ENCODE results near the gene B3GNT2.
"Not testable (repeated sequence)": the region's sequence is repeated elsewhere in the genome, so short reads cannot be mapped to it uniquely, and the experiment has no call there.

B3GNT2 gene

GRCh38 chr2:62234755-62235655 lies 39.1 kb downstream of the B3GNT2 start:
- no peak for DNase-seq (ENCODE audit: low read depth in 2 of 3, low spot score in 1 of 3)

- no peak for DNase-seq (ENCODE audit: low read depth in 2 of 3, low spot score in 1 of 3)
Observed at GRCh38 chr2:62236499-62236898, 40.6 kb downstream of the B3GNT2 start.

GRCh38 chr2:62238236-62238635 lies 42.3 kb downstream of the B3GNT2 start:
- DNase-seq (ENCODE audit: low read depth in 2 of 3, low spot score in 1 of 3), result no peak

- DNase-seq (ENCODE audit: low read depth in 2 of 3, low spot score in 1 of 3), result no peak
Observed at GRCh38 chr2:62240546-62240945, 44.6 kb downstream of the B3GNT2 start.

GRCh38 chr2:62243983-62244382 lies 48.1 kb downstream of the B3GNT2 start:
- DNase-seq (ENCODE audit: low read depth in 2 of 3, low spot score in 1 of 3), result no peak

GRCh38 chr2:62248226-62248625 lies 52.3 kb downstream of the B3GNT2 start:
- DNase-seq (ENCODE audit: low read depth in 2 of 3, low spot score in 1 of 3), result no peak

- DNase-seq (ENCODE audit: low read depth in 2 of 3, low spot score in 1 of 3), result no peak
Observed at GRCh38 chr2:62250239-62250638, 54.3 kb downstream of the B3GNT2 start.

- DNase-seq (ENCODE audit: low read depth in 2 of 3, low spot score in 1 of 3), result no peak
Observed at GRCh38 chr2:62254424-62255266, 58.7 kb downstream of the B3GNT2 start.

- DNase-seq (ENCODE audit: low read depth in 2 of 3, low spot score in 1 of 3), result no peak
Observed at GRCh38 chr2:62257466-62257865, 61.6 kb downstream of the B3GNT2 start.

- no peak for DNase-seq (ENCODE audit: low read depth in 2 of 3, low spot score in 1 of 3)
Observed at GRCh38 chr2:62263076-62263715, 67.3 kb downstream of the B3GNT2 start.

- DNase-seq (ENCODE audit: low read depth in 2 of 3, low spot score in 1 of 3), result no peak
Observed at GRCh38 chr2:62264186-62264585, 68.3 kb downstream of the B3GNT2 start.

- no peak for DNase-seq (ENCODE audit: low read depth in 2 of 3, low spot score in 1 of 3)
Observed at GRCh38 chr2:62265106-62265505, 69.2 kb downstream of the B3GNT2 start.

GRCh38 chr2:62266433-62267038 lies 70.6 kb downstream of the B3GNT2 start:
- DNase-seq (ENCODE audit: low read depth in 2 of 3, low spot score in 1 of 3), result no peak

GRCh38 chr2:62267696-62268095 lies 71.8 kb downstream of the B3GNT2 start:
- DNase-seq (ENCODE audit: low read depth in 2 of 3, low spot score in 1 of 3), result no peak

- DNase-seq (ENCODE audit: low read depth in 2 of 3, low spot score in 1 of 3), result not testable (repeated sequence)
Observed at GRCh38 chr2:62268681-62269188, 72.8 kb downstream of the B3GNT2 start.

- no peak for DNase-seq (ENCODE audit: low read depth in 2 of 3, low spot score in 1 of 3)
Observed at GRCh38 chr2:62270728-62271127, 74.8 kb downstream of the B3GNT2 start.
